Heart right ventricle (tissue), 16 donors: ENCODE data around the gene DCST2. TPM values are rescaled to one million over a fixed set of nuclear protein-coding genes. Genes with fewer than 3 reads are reported as not detected.
A peak's percentile ranks its signal among the peaks of the same experiment; 100 is the strongest.

Experiments
- ATAC-seq, 8 donors: fragments of 200-7000 bp; cut with Tn5 transposase; one replicate each; pipeline ENCODE4 v1.9.1; 2020; ENCODE audit warnings: mild to moderate bottlenecking in 8 of 8, moderate library complexity in 8 of 8, moderate number of reproducible peaks in 1 of 8
- DNase-seq, 2 donors: peaks; one replicate each; pipeline ENCODE4 v3.0.0-alpha.2; 2020
- H3K27ac ChIP-seq, 10 donors: fragments of 200-600 bp; sonication (generic) in 2 of 10; one replicate each; pipeline versions ENCODE4 v1.5.0 to v1.8.0; 2020 to 2022; ENCODE audit warnings: mild to moderate bottlenecking in 3 of 10
- H3K27me3 ChIP-seq, 7 donors: fragments of 200-600 bp; one replicate each; pipeline ENCODE4 v1.8.0; 2021 to 2022; ENCODE audit warnings: mild to moderate bottlenecking in 2 of 7
- H3K36me3 ChIP-seq, 9 donors: fragments of 200-600 bp; sonication (generic) in 1 of 9; one replicate each; pipeline versions ENCODE4 v1.5.0 to v1.8.0; 2020 to 2022; ENCODE audit warnings: mild to moderate bottlenecking in 2 of 9
- H3K4me1 ChIP-seq, 9 donors: fragments of 200-600 bp; sonication (generic) in 1 of 9; one replicate each; pipeline versions ENCODE4 v1.5.0 to v1.8.0; 2020 to 2022; ENCODE audit warnings: mild to moderate bottlenecking in 4 of 9
- H3K4me3 ChIP-seq, 10 donors: fragments of 200-600 bp; sonication (generic) in 2 of 10; one replicate each; pipeline versions ENCODE4 v1.5.0 to v1.8.0; 2020 to 2022; ENCODE audit warnings: mild to moderate bottlenecking in 7 of 10, moderate library complexity in 2 of 10
- H3K9me3 ChIP-seq, 11 donors: fragments of 200-600 bp in 10 of 11; sonication (generic) in 2 of 11; one replicate each; pipeline versions ENCODE4 v1.5.0 to v1.8.0; 2013 to 2022; ENCODE audit warnings: mild to moderate bottlenecking in 2 of 11, control low read depth in 1 of 11, moderate library complexity in 1 of 11
- WGBS, 2 donors: extraction: QIAGEN DNeasy Blood & Tissue Kit; methylation state at CpG; one replicate each; pipeline ENCODE4 v1.1.7; 2013; ENCODE audit warnings: inconsistent platforms in 1 of 2; 5-methylcytosine and 5-hydroxymethylcytosine counted together
- intact Hi-C, 10 donors: fragments of 100-400 bp; cut with DNase I; formaldehyde crosslinking; loops; one replicate each; pipeline versions ENCODE4 v1.11.1 to v1.14.2; 2022
- polyA plus RNA-seq, 2 donors: library from polyadenylated mRNA; stranded (reverse); fragments of 200-250 nt; gene quantifications; one replicate each; pipeline ENCODE4 v1.2.3, GENCODE V29; 2013
- total RNA-seq, 10 donors: library from RNA; stranded (reverse); fragmentation: NEBNext Ultra II Directional in 3 of 10; extraction: Animal tissue kit (Norgen Biotek cat#: 25700) in 3 of 10; gene quantifications; one replicate each; pipeline versions ENCODE4 v1.2.1 to v1.2.4, GENCODE V29; 2021 to 2023
- TF ChIP-seq, protein P1 (sequence below), 9 donors: fragments of 200-600 bp; sonication (generic) in 2 of 9; IDR thresholded peaks; one replicate each; pipeline versions ENCODE4 v1.5.0 to v1.8.0; 2021 to 2022; ENCODE audit warnings: antibody characterized with exemption in 9 of 9, mild to moderate bottlenecking in 5 of 9, moderate library complexity in 1 of 9
- donor health status: Arrhythmogenic right ventricular cardiomyopathy.
- donor health status: ischemic (EF 13 %, LVEDD 7.1; RV severe dilation, severe dysfunction).
- donor health status: healthy with polysubstance abuse.
- donor health status: DM: no; HTN: yes; CAD: no.
- donor health status: DM: no; HTN: no; CAD: no.
- donor health status: ischemic (EF 25% LVEDD 6.9; RV normal size, moderate dysfunction).
- donor health status: ischemic (EF 25% LVEDD 5.7; RV mildly dilated, moderate dysfunction).
- donor health status: healthy.
- donor health status: DM: yes; HTN: yes; CAD: no.
- donor health status: Ischemic cardiomyopathy.
- donor health status: ischemic (EF 35%, LVEDD 5.7; RV mildly dilated, moderate dysfunction).
- donor health status: nonischemic (EF 11% LVEDD 7.7; RV severe dilation, severe dysfunction).
- donor health status: DM: yes; HTN: yes; CAD: no.
- donor health status: PGD.
- donor health status: ischemic (EF 29% LVEDD 5.4; RV normal size, mild dysfunction).
- donor health status: nonischemic (EF 23%, LVEDD 6.1; RV moderate dilation, normal function).

The DCST2 gene
- total and polyA plus RNA-seq, 12 donors, result 0.15 to 1.8 (median 0.32) TPM; not detected in 1

DNA sequence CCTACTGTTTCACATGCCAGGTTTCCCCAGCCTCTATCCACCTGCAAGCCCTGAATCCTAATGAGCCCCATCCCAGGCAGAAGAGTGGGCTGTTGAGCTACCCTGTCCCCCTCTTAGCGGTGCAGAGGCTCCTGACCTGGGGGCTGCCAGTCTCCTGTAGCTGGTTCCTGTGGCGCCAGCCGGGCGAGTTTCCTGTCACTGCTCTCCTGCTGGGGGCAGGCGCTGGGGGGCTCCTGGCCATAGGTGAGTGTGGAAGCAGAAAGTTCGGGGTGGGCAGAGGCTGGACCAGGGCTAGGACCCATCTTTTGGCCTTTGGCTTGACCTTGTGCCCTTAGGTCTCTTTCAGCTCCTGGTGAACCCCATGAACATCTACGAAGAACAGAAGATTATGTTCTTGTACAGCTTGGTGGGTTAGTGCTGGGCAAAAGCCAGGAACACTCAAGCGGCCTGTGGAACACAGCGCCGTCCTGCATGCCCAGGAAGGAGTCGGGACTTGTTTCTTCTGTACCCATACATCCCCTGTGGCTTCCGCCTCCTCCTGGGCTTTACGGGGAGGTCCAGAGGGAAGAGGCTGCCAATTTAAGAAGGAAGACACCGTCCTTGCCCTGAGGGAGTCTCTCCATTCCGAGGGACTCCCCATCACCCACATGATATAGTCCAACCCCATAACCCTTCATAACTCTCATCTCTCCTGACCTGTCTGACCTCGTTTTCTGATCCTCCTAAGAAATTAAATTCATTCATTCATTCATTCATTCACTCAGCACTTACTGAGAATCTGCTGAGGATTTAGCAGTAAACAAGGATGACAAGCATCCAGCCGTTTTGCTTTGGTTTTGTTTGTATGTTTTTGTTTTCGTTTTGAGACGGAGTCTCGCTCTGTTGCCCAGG, 982 bp upstream of the DCST2 start:
- Histone ChIP-seq H3K4me1 (peaks cover 0 to 23% (median 2%) of the 10 kb centered on the region in 9 donors), H3K9me3 (no peaks in the 10 kb centered on the region), H3K27me3 (no peaks in the 10 kb centered on the region), H3K27ac (no peak overlapping the region), H3K4me3 (no peak overlapping the region), H3K36me3 (no peaks in the 10 kb centered on the region)
- DNase-seq, result no peak
- ATAC-seq, result no peak
- 87 to 89% methylated on average over 20 of the region's 20 CpGs for WGBS, 2 donors
- TF ChIP-seq, protein P1, sequence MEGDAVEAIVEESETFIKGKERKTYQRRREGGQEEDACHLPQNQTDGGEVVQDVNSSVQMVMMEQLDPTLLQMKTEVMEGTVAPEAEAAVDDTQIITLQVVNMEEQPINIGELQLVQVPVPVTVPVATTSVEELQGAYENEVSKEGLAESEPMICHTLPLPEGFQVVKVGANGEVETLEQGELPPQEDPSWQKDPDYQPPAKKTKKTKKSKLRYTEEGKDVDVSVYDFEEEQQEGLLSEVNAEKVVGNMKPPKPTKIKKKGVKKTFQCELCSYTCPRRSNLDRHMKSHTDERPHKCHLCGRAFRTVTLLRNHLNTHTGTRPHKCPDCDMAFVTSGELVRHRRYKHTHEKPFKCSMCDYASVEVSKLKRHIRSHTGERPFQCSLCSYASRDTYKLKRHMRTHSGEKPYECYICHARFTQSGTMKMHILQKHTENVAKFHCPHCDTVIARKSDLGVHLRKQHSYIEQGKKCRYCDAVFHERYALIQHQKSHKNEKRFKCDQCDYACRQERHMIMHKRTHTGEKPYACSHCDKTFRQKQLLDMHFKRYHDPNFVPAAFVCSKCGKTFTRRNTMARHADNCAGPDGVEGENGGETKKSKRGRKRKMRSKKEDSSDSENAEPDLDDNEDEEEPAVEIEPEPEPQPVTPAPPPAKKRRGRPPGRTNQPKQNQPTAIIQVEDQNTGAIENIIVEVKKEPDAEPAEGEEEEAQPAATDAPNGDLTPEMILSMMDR (IDR thresholded peaks at IDR 0.05), result no peak
- intact Hi-C loops, result no loop called here

DNA sequence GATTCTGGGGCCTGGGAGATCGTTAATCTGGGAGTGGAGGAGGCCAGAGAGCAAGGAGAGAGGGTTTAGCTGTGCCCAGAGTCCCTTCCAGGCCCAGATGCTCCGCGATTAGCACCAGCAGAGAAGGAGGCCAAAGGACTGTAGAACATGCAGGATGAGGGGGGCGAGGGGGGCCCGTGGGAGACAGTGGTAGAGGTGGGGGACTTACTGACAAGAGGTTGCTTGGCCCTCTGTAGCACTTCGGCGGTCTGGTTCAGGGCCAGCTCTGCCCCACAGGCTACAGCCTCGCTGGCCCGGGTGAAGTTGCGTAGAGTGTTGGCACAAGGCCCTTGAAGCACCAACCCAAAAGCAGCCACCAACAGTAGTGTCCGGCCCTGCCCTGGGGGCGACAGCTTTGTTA, 695 bp downstream of the DCST2 start:
- H3K4me3 ChIP-seq, result no peak overlapping the region
- ATAC-seq, result no peak
- H3K36me3 ChIP-seq, result no peaks in the 10 kb centered on the region
- WGBS, 2 donors, result 86 to 95% methylated on average over 12 of the region's 12 CpGs
- no peaks in the 10 kb centered on the region for H3K27me3 ChIP-seq
- peaks cover 0 to 14% (median 0%) of the 10 kb centered on the region in 9 donors for H3K4me1 ChIP-seq
- no peak overlapping the region for H3K27ac ChIP-seq
- H3K9me3 ChIP-seq, result no peaks in the 10 kb centered on the region
- intact Hi-C loops, result no loop called here
- DNase-seq, result no peak
- TF ChIP-seq, protein P1 (IDR thresholded peaks at IDR 0.05), result no peak

DNA sequence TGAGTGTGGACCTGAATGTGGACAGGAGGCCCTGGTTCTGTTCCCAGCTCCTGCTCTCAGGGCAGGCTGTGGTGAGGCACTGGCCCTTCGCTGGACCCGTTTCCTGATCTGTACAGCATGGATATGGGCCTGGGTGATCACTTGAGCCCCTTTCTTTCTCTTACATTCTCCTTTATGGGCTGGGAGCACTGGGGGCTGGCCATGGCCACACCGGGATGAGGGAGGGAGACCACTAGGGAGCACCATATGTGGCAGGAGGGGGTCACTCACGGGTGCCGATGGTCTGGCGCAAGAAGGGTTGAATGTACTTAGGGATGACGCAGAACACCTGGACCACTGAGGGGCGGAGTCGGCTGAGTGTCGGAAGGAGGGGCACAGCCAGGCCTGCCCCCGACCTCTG, 2.7 kb downstream of the DCST2 start:
- Histone ChIP-seq H3K27me3 (no peaks in the 10 kb centered on the region), H3K4me1 (peaks cover 0 to 2% (median 0%) of the 10 kb centered on the region in 9 donors), H3K27ac (no peak overlapping the region), H3K4me3 (no peak overlapping the region), H3K9me3 (no peaks in the 10 kb centered on the region), H3K36me3 (no peaks in the 10 kb centered on the region)
- intact Hi-C loops, result no loop called here
- TF ChIP-seq, protein P1 (IDR thresholded peaks at IDR 0.05), result no peak
- ATAC-seq (no peak), DNase-seq (no peak)
- WGBS, 2 donors, result 82 to 88% methylated on average over 11 of the region's 11 CpGs

DNA sequence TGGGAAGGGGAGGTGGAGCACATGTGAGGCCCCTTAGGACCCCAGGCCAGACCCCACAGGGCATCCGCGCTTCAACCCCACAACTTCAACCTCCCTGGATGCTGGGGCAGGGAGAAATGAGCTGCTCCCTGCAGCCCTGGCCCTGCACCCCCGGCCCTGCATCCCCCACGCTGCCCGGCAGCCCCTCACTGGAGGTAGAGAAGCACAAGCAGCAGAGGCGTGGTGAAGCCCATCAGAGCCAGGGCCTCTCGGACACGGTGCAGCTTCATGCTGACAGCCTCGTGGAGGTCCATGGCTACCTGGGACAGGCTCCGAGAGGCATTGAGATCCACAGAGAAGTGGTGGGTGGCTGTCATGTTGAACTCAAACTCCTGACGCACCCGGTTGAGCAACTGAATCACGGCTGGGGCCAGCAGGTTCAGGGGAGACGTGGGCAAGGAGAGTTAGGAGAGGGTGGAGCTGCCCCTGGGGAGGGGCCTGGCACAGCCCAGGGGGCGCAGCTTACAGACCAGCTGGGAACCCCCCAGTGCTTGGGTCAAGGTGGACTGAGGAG, 3.3 kb downstream of the DCST2 start:
- 90 to 93% methylated on average over 15 of the region's 15 CpGs for WGBS, 2 donors
- TF ChIP-seq, protein P1 (IDR thresholded peaks at IDR 0.05), result no peak
- Histone ChIP-seq H3K36me3 (no peaks in the 10 kb centered on the region), H3K27me3 (no peaks in the 10 kb centered on the region), H3K4me1 (no peaks in the 10 kb centered on the region), H3K4me3 (no peak overlapping the region), H3K9me3 (no peaks in the 10 kb centered on the region), H3K27ac (no peak overlapping the region)
- intact Hi-C loops, result no loop called here
- no peak for DNase-seq
- peak in 1 of 8 donors; percentile 25 for ATAC-seq
